Measurements from ENCODE around the gene MMP17.

GRCh38 chr12:131794573-131794972, 33.6 kb upstream of the MMP17 start:
- TF ChIP-seq CTCF (IDR thresholded peaks at IDR 0.05; ENCODE audit: poor library complexity), result no peak
- no peak for TF ChIP-seq EZH2phosphoT487 (IDR thresholded peaks at IDR 0.05; ENCODE audit: low read depth, severe bottlenecking, unreplicated experiment)
- no peak for TF ChIP-seq EZH2 (IDR thresholded peaks at IDR 0.05; ENCODE audit: borderline replicate concordance)
